Measurements from ENCODE around the gene CMTM8.

CMTM8 gene

DNA sequence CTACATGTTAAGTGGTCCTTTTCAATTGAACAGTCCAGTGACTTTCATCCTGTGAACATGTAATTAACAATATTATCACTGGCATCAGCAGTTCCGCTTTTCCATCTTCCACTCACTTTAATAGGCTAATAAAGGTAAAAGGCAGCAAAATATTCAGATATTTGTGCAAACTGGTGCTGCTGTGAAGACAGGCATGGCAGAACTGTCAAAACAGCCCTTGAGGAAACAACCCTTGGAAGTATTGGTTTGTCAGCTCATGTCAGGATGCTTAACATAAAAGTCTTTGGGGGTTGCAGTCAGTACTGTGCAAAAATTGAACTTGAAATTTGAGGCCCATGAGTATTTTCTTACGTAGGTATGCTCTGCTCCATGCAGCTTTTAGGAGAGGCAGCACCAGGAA, 81.1 kb downstream of the CMTM8 start:
- ChIA-PET CTCF (interaction anchor here (1.3 kb wide), 1 partner anchor 142 kb away, joined by 3 read pairs; no protein-coding TSS in a partner anchor), POLR2A (interaction anchor here (0.6 kb wide), 1 partner anchor 261 kb away, joined by 4 read pairs; no protein-coding TSS in a partner anchor)
- DNase-seq (ENCODE audit: extremely low spot score), result no peak
- TF ChIP-seq, protein P1, sequence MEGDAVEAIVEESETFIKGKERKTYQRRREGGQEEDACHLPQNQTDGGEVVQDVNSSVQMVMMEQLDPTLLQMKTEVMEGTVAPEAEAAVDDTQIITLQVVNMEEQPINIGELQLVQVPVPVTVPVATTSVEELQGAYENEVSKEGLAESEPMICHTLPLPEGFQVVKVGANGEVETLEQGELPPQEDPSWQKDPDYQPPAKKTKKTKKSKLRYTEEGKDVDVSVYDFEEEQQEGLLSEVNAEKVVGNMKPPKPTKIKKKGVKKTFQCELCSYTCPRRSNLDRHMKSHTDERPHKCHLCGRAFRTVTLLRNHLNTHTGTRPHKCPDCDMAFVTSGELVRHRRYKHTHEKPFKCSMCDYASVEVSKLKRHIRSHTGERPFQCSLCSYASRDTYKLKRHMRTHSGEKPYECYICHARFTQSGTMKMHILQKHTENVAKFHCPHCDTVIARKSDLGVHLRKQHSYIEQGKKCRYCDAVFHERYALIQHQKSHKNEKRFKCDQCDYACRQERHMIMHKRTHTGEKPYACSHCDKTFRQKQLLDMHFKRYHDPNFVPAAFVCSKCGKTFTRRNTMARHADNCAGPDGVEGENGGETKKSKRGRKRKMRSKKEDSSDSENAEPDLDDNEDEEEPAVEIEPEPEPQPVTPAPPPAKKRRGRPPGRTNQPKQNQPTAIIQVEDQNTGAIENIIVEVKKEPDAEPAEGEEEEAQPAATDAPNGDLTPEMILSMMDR (IDR thresholded peaks at IDR 0.05; ENCODE audit: control extremely low read depth, extremely low read depth, low read depth, missing control alignments), result no peak

DNA sequence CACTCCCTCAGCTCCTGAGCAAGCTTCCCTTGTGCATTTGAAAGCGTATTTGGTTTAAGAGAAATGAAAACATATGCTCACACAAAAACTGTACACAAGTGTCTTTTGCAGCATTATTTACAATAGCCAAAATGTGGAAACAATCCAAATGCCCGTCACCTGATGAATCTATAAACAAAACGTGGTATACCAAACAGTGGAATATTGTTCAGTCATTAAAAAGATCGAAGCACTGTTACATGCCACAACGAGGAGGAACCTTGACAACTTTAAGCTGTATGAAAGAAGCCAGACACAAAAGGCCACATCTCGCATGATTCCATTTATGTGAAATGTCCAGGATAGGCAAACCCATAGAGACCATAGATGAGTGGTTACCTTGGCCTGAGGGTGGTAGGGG, 81.6 kb downstream of the CMTM8 start:
- POLR2A ChIA-PET, result no interaction called here
- TF ChIP-seq, protein P1 (IDR thresholded peaks at IDR 0.05; ENCODE audit: control extremely low read depth, extremely low read depth, low read depth, missing control alignments), result no peak
- CTCF ChIA-PET, result interaction anchor here (0.9 to 1.3 kb wide), 2 partner anchors 10 to 143 kb away, joined by 3 read pairs; no protein-coding TSS in a partner anchor
- no peak for DNase-seq (ENCODE audit: extremely low spot score)

DNA sequence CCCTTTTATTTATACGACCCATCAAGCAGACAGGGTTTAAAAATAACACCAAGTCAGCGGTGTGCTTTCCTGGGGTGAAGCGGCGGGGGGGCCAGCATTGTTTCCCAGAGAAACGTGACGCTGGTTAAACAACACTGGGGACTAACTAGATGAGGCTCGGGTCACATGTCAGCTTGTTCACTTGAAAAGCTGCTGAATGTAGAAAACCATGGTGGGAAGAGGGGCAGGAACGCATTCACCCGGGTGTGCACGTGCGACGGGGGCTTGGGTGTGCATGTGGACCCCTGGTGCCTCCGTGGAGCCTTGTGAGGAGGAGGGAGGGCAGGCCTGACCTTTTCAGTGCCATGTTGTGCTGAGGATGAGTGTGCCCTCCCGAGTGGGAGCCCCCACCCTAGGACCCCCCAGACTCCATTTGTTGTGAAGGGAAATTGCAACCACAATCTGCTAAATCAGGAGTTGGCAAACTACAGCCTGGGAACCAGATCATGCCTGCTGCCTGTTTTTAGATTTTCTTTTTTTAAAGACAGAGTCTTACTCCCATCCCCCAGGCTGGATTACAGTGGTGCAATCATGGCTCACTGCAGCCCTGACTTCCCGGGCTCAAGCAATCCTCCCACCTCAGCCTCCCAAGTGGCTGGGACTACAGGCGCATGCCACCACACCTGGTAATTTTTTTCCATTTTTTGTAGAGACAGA, 82.8 kb downstream of the CMTM8 start:
- POLR2A ChIA-PET, result no interaction called here
- no peak for DNase-seq (ENCODE audit: extremely low spot score)
- CTCF ChIA-PET, result no interaction called here
- TF ChIP-seq, protein P1 (IDR thresholded peaks at IDR 0.05; ENCODE audit: control extremely low read depth, extremely low read depth, low read depth, missing control alignments), result no peak

DNA sequence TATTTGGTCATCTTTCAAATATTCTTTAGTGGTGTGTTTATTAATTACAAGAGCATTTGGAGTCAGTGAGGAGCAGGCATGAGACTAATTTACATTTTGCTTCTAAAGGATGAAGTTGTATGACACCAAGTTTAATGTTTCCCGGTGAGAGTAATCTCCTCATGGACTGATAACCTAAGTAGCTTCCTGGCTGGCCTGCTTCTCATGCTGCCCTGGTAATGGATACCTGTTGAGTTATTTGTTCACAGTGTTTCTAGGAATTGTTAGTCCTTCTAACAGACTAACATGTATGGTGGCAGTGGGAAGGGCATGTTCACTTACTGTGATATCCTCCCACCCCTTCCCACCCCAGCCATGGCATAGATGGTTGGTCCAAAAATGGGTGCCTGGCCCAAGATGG, 83.8 kb downstream of the CMTM8 start:
- no peak for DNase-seq (ENCODE audit: extremely low spot score)
- TF ChIP-seq, protein P1 (IDR thresholded peaks at IDR 0.05; ENCODE audit: control extremely low read depth, extremely low read depth, low read depth, missing control alignments), result no peak
- CTCF ChIA-PET, result interaction anchor here (1.9 kb wide), 1 partner anchor 9 kb away, joined by 5 read pairs; no protein-coding TSS in a partner anchor
- POLR2A ChIA-PET, result no interaction called here

DNA sequence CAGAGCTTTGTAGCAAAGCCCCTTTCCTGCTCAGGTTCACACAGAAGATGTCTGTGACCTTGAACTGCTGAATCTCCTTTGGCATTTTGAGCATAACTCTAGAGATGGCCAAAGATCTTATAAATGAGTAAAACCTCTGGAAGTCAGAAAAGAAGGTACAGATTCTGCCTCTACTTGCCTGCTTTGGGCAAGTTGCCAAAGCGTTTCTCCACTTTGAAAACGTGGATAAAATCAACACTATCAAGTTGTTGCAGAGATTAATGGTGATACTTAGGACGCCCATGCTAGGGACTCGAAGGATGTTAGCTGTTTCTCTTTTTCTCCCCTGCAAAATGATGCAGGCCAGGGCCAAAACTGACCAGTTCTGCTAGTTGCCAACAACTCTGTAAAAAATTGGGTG, 85.1 kb downstream of the CMTM8 start:
- no peak for DNase-seq (ENCODE audit: extremely low spot score)
- ChIA-PET POLR2A (no interaction called here), CTCF (interaction anchor here (1.0 to 1.9 kb wide), 3 partner anchors 10 to 51 kb away, joined by 3 to 5 read pairs (median 4); no protein-coding TSS in a partner anchor)
- TF ChIP-seq, protein P1 (IDR thresholded peaks at IDR 0.05; ENCODE audit: control extremely low read depth, extremely low read depth, low read depth, missing control alignments), result no peak

DNA sequence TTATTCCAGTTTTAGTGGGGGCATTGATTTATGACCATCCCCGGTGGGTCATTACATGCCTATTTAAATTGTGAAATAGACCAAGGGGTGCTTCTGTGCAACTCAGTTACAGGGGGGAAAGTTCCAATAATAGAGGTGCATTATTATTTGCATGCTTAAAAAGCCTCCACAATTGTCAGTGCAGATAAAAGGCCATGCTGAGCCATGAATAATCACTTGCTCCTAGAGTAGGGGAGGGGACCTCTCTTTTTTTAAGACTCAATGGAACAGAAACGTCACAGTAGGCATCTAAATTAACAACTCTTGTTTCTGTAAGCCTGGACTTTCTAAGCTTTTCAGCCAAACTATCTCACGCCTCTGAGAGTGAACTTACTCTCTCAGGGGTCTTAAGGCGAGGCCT, 86.7 kb downstream of the CMTM8 start:
- no peak for DNase-seq (ENCODE audit: extremely low spot score)
- CTCF ChIA-PET, result interaction anchor here (1.4 to 1.5 kb wide), 2 partner anchors 15 to 37 kb away, joined by 3 to 5 read pairs; no protein-coding TSS in a partner anchor
- POLR2A ChIA-PET, result no interaction called here
- TF ChIP-seq, protein P1 (IDR thresholded peaks at IDR 0.05; ENCODE audit: control extremely low read depth, extremely low read depth, low read depth, missing control alignments), result no peak

Data from GM10248 (cell line).